Activated CD4-positive, alpha-beta T cell treated with anti-CD3 and anti-CD28 coated beads, Interleukin-2, Interleukin-4, amounts not matched to agents 100 ng/mL and 50 ng/mL, durations not matched to agents 16 hours and 8 hours (primary cell): ENCODE measurements around the gene YBEY.

Source experiments
- DNase-seq: peaks from one replicate; pipeline ENCODE4 v3.0.0-alpha.2; 2020; ENCODE audit warnings: low spot score

The YBEY gene

DNA sequence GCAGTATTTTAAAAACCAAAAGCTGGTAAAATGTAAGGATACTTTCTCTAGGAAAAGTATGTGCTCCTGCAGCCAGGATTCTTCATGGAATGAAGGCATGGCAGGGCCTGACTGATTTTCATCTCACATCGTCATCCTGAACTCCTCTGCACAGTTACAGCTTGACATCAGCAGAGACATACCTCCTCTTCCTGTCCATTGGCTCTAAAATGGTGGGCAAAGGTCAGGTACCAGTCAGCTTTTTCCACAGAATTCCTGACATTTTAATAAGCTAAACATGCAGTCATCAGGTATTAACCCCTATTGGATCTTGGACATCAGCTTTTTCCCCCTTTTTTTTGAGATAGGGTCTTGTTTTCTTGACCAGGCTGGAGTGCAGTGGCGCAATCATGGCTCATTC lies 43.7 kb downstream of the YBEY start:
- DNase-seq = no peak

DNA sequence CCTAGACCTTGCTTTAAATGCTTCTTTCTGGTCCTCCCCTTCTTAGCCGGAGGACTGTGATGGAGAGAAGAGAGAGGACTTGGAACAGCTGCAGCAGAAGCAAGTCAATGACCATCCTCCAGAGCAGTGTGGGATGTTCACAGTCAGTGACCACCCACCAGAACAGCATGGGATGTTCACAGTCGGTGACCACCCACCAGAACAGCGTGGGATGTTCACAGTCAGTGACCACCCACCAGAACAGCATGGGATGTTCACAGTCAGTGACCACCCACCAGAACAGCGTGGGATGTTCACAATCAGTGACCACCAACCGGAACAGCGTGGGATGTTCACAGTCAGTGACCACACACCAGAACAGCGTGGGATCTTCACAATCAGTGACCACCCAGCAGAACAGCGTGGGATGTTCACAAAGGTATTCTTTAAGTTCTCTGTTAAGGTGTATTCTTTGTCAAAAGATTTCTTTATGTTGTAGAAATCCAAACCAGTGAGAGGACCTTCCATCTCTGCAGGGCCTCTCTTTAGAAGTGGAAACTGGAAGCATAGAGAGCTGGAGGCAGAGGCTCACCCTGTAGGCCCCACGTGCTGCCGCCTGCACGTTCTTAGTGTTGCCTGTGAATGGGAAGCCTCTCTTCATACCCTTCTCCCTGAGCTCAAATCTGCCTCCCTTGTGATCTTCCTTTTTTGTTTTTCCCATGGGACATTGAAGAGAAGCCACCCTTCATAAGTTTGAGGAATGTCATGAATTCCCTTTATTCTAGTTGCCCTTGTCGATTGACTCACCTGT lies 48.4 kb downstream of the YBEY start:
- no peak for DNase-seq

DNA sequence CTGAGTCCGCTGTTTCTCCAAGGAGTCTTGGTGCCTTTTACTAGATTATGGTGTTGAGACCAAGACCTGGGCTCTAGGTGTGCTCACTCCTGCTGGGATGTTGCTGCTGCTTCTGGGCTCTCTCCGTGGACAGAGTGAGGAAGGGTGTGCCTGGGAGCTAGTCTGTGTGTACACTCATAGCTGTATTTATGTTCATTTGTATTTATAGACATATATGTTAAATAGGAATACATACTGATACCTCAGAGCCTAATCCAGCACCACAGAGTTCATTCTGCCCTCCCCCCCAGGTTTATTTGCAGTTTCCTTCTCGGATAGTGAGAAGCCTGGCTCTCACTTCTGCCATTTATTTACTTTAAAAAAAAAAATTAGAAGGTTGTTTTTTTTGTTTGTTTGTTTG lies 50.5 kb downstream of the YBEY start:
- DNase-seq = no peak

DNA sequence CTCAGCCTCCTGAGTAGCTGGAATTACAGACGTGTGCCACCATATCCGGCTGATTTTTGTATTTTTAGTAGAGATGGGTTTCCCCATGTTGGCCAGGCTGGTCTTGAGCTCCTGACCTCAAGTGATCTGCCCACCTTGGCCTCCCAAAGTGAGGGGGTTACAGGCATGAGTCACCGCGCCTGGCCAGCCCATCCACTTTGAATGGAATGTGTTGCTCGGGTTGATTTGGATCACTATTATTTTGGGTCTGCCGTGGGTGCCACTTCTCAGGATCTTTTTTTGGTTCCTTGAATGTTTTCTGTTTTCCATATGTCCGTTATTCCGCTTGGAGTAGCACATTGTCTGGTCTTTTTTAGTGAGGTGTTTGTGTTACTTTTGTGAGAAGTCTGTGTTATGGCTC lies 54.9 kb downstream of the YBEY start:
- no peak for DNase-seq

DNA sequence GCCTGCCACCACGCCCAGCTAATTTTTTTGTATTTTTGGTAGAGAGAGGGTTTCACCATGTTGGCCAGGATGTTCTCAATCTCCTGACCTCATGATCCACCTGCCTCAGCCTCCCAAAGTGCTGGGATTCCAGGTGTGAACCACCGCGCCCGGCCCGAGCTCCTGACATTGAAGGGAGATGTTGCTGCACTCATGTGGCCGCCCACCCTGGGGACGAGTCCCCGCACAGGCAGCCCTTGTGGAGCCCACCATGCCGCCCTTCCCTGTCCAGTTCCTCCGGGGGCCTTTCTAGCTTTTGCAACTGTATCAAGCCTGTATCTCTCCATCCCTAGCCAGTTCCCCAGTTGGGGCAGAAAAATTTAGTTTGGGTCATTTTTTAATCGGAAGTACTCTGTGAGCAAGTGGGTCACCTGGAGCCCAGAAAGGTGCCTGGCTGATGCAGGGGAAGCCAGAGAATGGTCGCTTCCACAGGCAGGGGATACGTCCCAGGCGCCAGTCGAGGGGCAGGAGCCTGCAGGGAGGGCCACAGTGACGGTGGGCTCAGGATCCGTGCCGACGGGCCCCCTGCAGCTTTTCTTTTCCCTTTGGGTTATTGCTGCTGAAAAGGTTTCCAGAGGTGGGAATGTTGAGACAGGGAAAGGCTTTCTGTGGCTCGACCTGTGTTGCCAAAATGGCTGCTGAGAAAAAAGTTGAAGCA lies 58.2 kb downstream of the YBEY start:
- DNase-seq = no peak

DNA sequence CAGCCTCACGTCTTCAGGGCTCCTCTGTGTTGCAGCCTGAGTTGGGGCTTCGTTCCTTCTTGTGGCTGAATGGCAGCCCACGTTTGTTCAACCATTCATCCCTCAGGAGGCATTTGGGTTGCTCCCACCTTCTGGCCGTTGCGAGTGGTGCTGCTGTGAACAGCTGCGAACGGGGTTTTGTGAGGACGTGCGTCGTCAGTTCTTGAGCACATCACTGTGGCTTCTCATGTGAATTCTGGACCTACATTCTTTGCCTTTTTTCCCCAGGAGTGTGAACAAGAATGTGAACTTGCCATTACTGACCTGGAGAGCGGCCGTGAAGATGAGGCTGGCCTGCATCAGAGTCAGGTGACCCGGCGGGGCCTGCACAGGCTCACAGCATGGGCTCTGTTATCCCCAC lies 59.7 kb downstream of the YBEY start:
- DNase-seq = no peak

DNA sequence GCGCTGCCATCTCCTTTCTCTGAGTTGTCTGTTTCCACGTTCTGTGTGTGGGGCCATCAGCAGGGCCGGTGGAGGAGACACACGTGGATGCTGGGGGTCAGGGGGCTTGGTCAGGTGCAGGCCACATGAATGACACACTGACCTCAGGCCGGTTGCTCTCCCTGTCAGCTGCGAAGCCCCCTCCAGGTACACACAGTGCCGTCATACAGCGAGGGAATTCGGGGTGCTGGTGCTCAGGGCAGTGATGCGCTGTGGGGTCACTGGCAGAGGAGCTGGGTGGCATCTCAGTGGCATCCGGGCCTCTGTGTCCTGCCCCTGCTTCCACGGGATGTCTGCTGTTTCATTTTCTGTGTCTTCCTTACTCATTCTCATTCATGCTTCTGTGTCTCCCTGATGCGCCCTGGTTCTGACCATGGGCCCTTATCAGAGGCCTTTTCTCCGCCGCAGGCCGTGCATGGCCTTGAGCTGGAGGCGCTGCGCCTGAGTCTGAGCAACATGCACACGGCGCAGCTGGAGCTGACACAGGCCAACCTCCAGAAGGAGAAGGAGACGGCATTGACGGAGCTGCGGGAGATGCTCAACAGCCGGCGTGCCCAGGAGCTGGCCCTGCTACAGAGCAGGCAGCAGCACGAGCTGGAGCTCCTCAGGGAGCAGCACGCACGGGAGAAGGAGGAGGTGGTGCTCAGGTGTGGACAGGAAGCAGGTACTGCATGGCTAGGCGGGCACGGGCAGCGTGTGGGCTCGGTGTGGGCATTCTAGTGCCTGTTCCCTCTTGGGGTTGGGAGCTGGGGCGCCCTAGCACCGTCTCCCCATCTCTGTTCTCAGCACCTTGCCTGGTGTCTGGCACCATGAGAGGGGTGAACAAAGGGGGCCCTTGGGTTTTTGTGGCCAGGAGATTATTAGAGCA lies 60.4 kb downstream of the YBEY start:
- no peak for DNase-seq

DNA sequence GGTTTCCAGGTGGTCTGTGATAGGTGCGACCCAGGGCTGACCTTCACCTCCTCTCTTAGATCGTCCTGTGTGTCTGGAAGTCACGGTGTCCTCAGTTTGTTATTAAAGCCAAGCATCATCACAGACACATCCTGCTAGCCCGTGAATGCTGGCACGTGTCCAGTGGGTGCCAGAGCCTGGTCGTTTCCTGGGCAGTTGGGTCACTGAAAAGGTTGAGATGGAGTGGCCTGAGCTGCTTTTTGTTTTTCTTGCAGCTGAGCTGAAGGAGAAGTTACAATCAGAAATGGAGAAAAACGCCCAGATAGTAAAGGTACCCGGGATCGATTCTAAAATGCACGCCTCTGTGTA lies 61.0 kb downstream of the YBEY start:
- no peak for DNase-seq
